ENCODE measurements around the gene PROZ.

GRCh38 chr13:113151745-113152690 is 6.4 kb upstream of the PROZ start:
- TF ChIP-seq YY1 (IDR thresholded peaks at IDR 0.05; ENCODE audit: insufficient read depth, insufficient read length) (no peak), SUZ12 (IDR thresholded peaks at IDR 0.05; ENCODE audit: extremely low read depth, insufficient read depth, insufficient read length) (no peak)

Data from NT2/D1 (cell line).